ENCODE data around the gene CENPM. TPM values are rescaled to one million over a fixed set of nuclear protein-coding genes. Genes with fewer than 3 reads are reported as not detected.

Gene CENPM
- polyA plus RNA-seq, 1 donor (not counting 4 experiments of a cell fraction or from before 2014, with no cell fraction given) = 4.8 TPM

GRCh38 chr22:41934284-41935014 is 12.5 kb downstream of the CENPM start:
- Histone ChIP-seq H4K20me1 (ENCODE audit: control insufficient read depth, extremely low read depth, insufficient read depth, low read length) (no peaks in the 10 kb centered on the region), H3K9me3 (ENCODE audit: control insufficient read depth, low read depth, low read length) (no peaks in the 10 kb centered on the region), H3K4me3 (ENCODE audit: control insufficient read depth in 2 of 3, extremely low read depth in 1 of 3, insufficient read depth in 2 of 3, low read depth in 1 of 3, low read length in 3 of 3) (no peak overlapping the region), H3K27ac (ENCODE audit: control insufficient read depth, insufficient read depth, low read length) (no peak overlapping the region), H3K4me1 (ENCODE audit: control insufficient read depth, extremely low read depth, insufficient read depth, low read length) (no peaks in the 10 kb centered on the region), H3K36me3 (ENCODE audit: control insufficient read depth in 2 of 2, extremely low read depth in 1 of 2, insufficient read depth in 2 of 2, low read length in 2 of 2) (peaks cover 0 to 7% of the 10 kb centered on the region in 2 experiments), H3K79me2 (ENCODE audit: control insufficient read depth, insufficient read depth, low read length) (no peaks in the 10 kb centered on the region), H3K4me2 (ENCODE audit: control insufficient read depth, extremely low read depth, insufficient read depth, low read depth, low read length) (no peak overlapping the region), H3K27me3 (ENCODE audit: control insufficient read depth, extremely low read depth, insufficient read depth, low read length) (no peaks in the 10 kb centered on the region), H3K9me1 (ENCODE audit: control insufficient read depth, extremely low read depth, insufficient read depth, low read length) (no peaks in the 10 kb centered on the region), H2AFZ (ENCODE audit: control insufficient read depth, low read length) (no peak overlapping the region), H3K9ac (ENCODE audit: control insufficient read depth, extremely low read depth, insufficient read depth, low read length) (no peak overlapping the region)
- FAIRE-seq = no peak
- no peak for TF ChIP-seq EZH2 (IDR thresholded peaks at IDR 0.05; ENCODE audit: low read length)
- no peak for TF ChIP-seq CTCF (optimal IDR thresholded peaks at IDR 0.05 in 1 of 3, IDR thresholded peaks at IDR 0.05 in 1 of 3, conservative IDR thresholded peaks at IDR 0.05 in 1 of 3; ENCODE audit: extremely low read depth in 1 of 3, insufficient read depth in 2 of 3, low read length in 3 of 3)
- dilution Hi-C loops (cut with MboI; ENCODE audit: extremely low pct_ligation_motif_present, low sequenced_read_pairs) = no loop called here
- DNase-seq (ENCODE audit: low read depth, low spot score) = no peak

- H3K27me3 ChIP-seq (ENCODE audit: control insufficient read depth, extremely low read depth, insufficient read depth, low read length) = no peaks in the 10 kb centered on the region
- DNase-seq (ENCODE audit: low read depth, low spot score) = no peak
- no peaks in the 10 kb centered on the region for H3K9me3 ChIP-seq (ENCODE audit: control insufficient read depth, low read depth, low read length)
- H3K4me1 ChIP-seq (ENCODE audit: control insufficient read depth, extremely low read depth, insufficient read depth, low read length) = no peaks in the 10 kb centered on the region
- no peaks in the 10 kb centered on the region for H4K20me1 ChIP-seq (ENCODE audit: control insufficient read depth, extremely low read depth, insufficient read depth, low read length)
- H3K27ac ChIP-seq (ENCODE audit: control insufficient read depth, insufficient read depth, low read length) = no peak overlapping the region
- no peaks in the 10 kb centered on the region for H3K9me1 ChIP-seq (ENCODE audit: control insufficient read depth, extremely low read depth, insufficient read depth, low read length)
- no peaks in the 10 kb centered on the region for H3K79me2 ChIP-seq (ENCODE audit: control insufficient read depth, insufficient read depth, low read length)
- TF ChIP-seq EZH2 (IDR thresholded peaks at IDR 0.05; ENCODE audit: low read length) = no peak
- TF ChIP-seq CTCF (optimal IDR thresholded peaks at IDR 0.05 in 1 of 3, IDR thresholded peaks at IDR 0.05 in 1 of 3, conservative IDR thresholded peaks at IDR 0.05 in 1 of 3; ENCODE audit: extremely low read depth in 1 of 3, insufficient read depth in 2 of 3, low read length in 3 of 3) = no peak
- no peak overlapping the region for H3K9ac ChIP-seq (ENCODE audit: control insufficient read depth, extremely low read depth, insufficient read depth, low read length)
- H2AFZ ChIP-seq (ENCODE audit: control insufficient read depth, low read length) = no peak overlapping the region
- no peaks in the 10 kb centered on the region for H3K36me3 ChIP-seq (ENCODE audit: control insufficient read depth in 2 of 2, extremely low read depth in 1 of 2, insufficient read depth in 2 of 2, low read length in 2 of 2)
- FAIRE-seq = no peak
- H3K4me3 ChIP-seq (ENCODE audit: control insufficient read depth in 2 of 3, extremely low read depth in 1 of 3, insufficient read depth in 2 of 3, low read depth in 1 of 3, low read length in 3 of 3) = no peak overlapping the region
- H3K4me2 ChIP-seq (ENCODE audit: control insufficient read depth, extremely low read depth, insufficient read depth, low read depth, low read length) = no peak overlapping the region
- dilution Hi-C loops (cut with MboI; ENCODE audit: extremely low pct_ligation_motif_present, low sequenced_read_pairs) = no loop called here
Observed at GRCh38 chr22:41933411-41934177, 13.4 kb downstream of the CENPM start.
